Stimulated activated CD8-positive, alpha-beta memory T cell treated with anti-CD3 and anti-CD28 coated beads, Interleukin-12 subunit alpha, Interleukin-12 subunit beta, amount 100 ng/mL, for 4 hours (primary cell): Measurements from ENCODE around the gene HSD3B2.
"Not testable (repeated sequence)": the region's sequence is repeated elsewhere in the genome, so short reads cannot be mapped to it uniquely, and the experiment has no call there.

ENCODE experiments used
- DNase-seq: peaks from one replicate; pipeline ENCODE4 v3.0.0-alpha.2; 2020; ENCODE audit warnings: low read depth

HSD3B2 gene

DNA sequence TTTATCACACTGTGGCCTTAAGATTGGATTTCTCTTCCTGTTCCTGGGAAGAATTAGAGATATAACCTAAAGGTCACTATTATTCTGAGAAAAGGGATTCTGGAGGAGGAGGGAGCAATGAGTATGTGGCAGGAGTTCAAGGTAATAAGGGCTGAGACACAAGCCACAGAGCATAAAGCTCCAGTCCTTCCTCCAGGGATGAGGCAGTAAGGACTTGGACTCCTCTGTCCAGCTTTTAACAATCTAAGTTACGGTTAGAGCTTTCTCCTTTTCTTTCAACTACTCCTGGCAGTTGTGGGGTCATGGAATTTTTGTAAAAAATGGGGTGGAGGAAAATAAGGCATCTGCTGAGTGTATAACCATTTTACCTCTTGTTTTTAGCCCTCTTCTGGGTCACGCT, at the start of gene HSD3B2:
HSD3B2 (plus strand) TSS at position 201 of the 400 bp plus-strand sequence. CDS start 270 bp downstream, outside the sequence.
- DNase-seq, result no peak

DNA sequence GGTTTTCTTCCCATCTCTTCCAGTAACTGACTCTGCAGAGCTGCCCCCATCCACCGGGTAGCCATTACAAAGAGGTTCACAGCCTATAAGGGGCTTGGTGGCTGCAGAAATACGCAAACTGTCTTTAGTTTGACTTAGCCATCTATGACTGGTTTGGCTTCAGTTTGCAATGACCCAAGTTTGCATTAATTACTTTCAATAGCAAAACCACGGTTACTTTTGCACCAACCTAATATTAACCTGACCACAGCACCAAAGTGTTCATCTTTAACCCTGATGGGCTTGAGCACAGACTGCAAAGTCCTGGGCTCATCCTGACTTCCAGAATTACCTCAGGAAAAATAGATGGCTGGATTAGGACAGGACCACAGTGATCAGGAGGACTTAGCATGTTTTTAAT, 48.5 kb upstream of the HSD3B2 start:
- DNase-seq, result no peak

DNA sequence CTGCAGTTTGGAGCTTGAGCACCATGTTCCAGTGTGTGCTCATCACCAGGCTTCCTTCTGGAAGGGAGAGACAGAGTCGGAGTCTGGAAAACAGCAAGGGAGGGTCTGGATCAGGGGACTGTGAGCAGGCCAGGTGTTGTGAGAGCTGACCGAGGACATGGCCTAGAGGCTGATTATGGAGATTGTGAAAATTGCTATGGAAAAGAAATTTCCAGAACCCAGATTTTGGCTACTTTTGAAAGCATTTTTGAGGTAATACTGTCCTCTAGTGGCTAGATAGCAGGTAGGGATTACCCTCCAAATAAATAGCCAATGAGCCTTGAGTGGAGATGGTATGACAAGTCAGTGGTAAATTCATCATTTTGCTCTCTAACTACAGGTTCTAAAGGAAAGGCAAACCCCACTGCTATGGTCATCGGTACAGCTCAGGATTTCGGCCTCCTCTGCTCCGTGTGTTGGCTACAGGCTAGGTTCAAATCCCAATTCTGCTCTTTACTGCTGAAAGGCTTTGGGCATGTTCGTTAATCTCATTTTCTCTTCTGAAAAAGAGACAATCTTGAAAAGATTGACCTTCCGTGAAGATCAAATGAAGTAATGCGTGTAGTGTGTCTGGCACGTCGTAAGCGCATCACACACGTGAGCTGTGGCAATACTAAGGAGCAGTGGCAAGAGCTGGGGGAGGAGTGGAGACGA, 47.4 kb upstream of the HSD3B2 start:
- no peak for DNase-seq

DNA sequence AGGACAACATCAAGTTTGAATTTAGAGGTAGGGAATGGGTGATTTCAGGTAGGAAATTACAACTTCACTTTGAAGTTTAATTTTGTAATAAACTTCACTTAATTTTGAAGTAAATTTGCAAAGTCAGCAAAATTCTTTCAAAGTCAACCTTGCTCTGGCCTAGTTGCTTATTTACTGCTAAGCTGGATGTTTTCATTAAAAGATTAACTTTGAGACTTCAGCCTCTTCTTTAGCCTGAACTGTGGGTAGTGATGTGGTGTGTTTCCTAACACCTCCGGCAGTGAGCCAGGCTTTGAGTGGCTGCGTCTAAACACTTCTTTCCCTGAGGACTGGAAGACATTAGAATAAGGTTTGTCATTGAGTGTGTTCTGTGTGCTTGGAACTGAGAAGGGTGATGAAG, 46.4 kb upstream of the HSD3B2 start, which contains the start of gene HAO2:
HAO2 (plus strand) TSS at position 232 of the 400 bp plus-strand sequence. CDS start 12,301 bp downstream, outside the sequence.
- no peak for DNase-seq

DNA sequence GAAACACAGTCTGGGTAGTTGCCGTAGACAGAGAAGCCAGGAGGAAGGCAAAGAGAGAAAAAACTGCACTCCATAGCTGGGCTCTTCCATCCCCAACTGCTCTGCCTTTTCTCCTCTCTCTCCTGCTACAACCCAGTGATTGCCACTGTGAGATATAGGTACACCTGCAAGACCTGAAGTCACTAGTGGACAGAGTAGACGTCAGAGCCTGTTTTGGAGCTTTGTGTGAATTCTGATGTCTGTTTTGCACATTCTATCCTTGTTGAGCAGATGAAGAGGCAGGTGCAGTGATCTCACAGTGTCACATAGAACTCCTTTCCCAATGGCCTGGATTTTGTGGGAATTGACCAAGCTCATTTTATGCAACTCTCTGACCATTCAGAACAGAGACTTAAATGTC, 44.2 kb upstream of the HSD3B2 start:
- no peak for DNase-seq

DNA sequence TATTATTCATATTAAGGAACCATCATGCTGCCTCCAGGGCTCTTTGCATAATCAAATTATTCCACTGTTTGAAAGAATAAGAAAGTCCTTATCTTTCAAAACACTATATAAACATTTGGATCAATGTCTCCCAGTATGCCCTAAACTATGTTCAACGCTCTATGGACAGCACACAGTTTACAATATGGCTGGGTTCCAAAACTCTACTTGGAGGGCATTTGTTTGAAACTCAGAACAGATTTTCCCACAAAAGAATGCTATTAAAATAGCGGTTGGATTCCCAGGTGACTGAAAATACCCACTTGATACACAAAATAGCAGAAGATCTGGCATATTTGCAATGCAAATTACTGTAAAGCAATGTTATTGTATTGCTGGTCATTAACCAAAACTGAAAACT, 43.1 kb upstream of the HSD3B2 start:
- DNase-seq, result no peak

DNA sequence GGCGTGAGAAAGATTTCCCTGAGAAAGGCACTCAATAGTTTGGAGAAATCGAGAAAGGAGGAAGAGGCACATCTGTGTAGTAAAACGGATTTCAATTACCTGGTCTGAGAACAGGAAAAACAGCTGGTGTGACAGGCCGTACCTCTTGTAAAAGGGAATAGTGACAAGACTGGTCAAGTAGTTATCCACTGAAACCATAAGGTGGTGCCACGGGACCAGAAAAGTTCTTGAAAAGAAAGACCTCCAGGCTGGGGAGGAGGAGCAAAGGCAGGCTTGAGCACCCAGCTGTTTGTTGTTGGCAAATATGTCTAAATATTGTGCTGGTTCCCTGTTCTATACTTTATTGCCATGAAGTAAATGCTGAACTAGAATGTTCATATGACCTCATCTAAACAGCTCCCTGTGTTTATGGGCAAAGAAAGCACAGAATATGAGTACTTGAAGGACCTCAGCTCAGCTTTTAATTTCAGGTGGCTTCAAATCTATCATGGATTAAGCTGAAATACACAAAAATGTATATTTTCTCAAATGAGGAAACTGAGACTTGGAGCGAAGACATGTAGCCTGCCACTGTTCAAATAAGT, 42.4 kb upstream of the HSD3B2 start:
- no peak for DNase-seq

DNA sequence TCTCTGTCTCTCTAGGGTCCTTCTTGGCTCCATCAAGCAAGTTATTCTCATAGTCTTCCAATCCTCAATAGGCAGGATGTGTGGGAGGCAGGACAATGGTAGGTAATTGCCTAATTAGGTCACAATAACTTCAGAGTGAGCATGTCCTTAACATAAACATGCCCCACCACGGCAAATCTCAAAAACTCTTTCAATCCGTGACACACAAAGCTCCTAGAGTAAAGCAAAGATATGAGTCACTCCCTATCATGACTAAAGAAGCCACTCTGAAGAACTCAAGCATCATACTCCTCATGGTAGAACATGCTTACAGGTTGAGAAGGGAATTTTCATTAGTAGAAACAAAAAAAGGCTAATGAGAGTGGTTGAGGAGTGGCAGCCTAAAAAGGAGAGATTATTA, 41.5 kb upstream of the HSD3B2 start:
- DNase-seq, result no peak

DNA sequence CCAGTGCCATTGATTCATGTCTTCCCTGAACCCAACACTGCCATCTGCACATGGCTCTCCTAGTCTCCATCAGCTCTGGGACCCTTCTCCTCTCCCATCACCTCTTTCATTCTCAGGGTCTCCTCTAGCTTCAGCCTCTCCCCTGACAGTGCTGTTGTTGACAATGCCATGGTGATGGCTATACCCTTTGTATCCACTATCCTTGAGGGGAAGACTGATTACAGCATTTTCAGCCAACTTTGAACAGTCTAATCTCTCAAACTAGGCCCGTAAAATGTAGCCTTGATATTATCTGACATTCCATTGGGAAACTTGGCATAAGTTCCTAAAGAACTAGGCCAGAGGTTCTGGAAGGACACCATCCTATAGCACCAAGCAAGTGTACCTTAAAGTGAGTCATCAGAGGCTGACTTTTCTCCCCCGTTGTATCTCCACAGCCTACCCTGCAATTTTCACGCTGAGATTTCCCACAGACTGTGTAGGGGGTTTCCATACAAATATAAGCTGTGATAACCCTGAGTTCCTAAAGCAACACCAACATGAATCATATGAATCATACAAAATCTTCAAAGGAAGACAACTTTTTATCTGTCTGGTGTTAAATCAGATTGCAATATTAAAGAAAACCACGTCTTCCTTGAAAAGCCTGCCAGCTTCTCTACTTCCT, 40.6 kb upstream of the HSD3B2 start:
- no peak for DNase-seq

DNA sequence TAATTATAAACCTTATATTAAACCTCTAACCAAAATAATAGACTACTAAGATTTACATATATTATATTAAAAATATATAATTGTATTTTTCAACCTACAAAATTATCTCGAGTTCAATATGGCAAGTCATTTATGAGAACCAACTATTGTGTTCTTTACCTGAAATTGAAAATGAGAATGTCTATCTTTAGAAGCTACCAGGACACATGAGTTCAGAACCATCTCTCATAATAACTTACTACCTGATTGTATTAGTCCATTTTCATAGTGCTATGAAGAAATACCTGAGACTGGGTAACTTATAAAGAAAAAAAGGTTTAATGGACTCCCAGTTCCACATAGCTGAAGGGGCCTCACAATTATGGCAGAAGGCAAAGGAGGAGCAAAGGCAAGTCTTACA, 39.6 kb upstream of the HSD3B2 start:
- DNase-seq, result no peak

DNA sequence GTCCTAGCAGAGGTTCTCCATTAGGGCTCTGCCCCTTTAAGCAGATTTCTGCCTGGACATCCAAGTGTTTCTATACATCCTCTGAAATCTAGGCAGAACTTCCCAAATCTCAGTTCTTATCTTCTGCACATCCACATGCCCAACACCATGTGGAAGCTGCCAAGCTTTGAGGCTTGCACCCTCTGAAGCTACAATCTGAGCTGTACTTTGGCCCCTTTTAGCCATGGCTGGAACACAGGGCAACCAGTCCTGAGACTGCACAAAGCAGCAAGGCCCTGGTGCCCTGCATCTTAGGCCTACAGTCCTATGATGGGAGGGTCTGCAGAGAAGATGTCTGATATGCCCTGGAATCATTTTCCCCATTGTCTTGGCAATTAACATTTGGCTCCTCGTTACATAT, 38.4 kb upstream of the HSD3B2 start:
- DNase-seq, result no peak

DNA sequence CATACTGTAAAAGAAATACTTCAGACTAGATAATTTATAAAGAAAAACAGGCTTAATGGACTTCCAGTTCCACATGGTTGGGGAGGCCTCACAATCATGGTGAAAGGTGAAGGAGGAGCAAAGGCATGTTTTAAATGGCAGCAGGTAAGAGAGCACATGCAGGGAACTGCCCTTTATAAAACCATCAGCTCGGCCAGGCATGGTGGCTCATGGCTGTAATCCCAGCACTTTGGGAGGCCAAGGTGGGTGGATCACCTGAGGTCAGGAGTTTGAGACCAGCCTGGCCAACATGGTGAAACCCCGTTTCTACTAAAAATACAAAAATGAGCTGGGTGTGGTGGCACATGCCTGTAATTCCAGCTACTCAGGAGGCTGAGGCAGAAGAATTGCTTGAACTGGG, 37.4 kb upstream of the HSD3B2 start:
- DNase-seq, result not testable (repeated sequence)

DNA sequence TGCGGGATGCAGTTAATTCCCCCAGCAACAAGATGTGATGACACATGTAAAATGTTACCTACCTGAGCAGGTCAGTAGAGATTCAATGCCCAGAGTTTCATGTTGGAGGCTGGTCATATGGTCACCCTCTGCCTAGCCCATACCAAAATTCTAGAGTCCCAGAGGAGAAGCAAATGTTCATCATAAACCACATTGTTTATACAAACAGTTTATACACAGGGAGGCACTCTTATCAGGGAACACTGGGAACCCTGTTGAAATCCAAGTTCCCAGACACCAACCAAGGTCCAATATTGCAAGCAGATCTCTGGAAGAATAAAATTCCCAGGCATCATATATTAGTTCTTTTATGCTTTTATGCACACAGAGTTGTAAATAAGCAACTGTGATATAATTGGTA, 35.8 kb upstream of the HSD3B2 start:
- DNase-seq, result no peak

DNA sequence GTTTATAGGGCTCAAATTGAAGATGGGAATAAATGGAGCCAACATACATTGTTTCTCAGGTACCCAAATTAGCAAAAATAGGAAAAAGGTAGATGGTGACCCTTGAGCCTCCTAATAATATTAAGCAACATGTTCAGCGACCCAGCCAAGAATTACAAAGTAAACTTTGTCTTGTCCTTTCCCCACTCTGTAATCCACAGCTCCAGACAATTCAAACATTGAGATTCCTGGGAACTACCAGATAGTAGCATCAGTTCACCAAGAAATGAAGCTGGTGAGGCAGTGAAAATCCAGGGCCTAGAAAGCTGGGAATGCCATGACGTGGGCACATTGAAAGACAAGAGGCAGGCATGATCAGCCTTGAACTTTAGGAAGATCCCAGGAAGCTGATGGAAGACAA, 34.6 kb upstream of the HSD3B2 start:
- DNase-seq, result no peak

DNA sequence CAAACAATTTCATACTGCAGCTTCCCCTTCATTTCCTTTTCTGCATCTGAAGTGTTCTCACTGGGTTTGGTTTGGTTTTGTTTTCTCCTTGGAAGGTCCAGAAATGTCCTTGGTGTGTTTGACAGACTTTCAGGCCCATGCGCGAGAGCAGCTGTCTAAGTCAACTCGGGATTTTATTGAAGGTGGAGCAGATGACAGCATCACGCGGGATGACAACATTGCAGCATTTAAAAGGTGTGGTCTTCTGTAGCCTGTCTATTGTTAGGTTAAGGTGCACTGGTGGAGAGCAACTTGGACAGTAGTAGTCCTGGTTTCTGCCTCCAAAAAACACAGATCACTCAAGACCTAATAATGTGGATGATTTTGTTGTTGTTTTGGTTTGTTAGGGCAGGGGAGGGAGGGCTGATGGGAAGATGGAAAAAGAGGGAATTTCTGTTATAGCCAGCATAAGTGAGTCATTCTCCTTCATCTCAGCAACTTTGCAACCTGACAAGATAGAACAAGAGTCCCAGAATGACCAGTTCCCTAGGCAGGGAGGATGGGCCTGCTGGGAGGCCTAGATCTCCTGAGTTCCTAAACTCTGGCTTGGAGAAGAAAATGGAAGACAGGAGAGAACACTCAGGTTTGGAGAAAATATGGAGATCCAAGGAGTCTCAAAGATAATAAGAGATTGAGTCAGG, 33.8 kb upstream of the HSD3B2 start:
- no peak for DNase-seq

DNA sequence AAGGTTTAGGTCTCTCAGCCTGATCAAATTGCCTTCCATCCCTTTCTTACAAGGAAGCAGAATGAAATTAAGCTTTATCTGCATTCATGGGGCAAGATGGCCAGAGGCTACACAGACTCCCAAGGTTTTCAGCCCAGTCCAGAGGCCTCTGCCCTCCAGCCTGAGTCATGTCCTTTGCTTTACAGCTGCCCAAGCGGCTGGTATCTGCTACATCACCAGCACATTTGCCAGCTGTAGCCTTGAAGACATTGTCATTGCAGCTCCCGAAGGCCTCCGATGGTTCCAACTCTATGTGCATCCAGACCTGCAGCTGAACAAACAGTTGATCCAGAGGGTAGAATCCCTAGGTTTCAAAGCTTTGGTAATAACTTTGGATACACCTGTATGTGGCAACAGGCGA, 30.4 kb upstream of the HSD3B2 start:
- DNase-seq, result no peak

DNA sequence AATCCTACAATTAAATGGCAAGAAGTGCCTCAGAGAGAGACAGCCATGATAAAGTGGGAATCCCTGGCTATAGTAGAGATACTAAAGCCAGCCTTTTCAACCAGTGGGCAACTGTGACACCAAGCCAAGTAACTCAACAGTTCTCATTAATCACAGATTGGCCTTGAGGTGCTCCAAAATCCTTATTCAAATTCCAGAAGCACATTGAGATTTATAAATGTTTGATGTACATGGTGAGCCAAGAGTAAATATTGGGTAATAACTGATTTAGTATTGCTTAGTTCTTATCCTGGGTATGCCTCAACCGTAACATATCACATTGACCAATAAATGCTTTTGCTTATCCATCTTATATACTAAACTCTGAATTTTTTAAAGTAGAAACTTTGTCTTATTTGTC, 29.3 kb upstream of the HSD3B2 start:
- DNase-seq, result no peak

DNA sequence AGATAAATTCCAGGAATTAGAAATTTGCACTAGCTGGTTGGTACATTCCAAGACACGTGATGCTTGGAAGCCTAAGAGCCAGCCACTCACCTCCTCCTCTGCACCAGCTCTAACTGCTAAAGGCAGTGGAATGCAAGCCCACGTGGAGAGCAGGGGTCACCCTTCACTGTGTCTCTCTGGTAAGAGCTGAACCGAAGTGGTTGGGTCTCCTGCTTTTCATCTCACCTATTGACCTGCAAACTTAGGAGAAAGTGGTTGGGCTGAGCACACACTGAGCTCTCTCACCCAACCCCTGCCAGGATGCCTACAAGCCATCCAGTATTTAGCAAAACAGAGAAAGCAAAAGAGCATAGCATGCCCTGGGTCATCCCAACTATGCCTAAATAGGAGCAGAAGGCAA, 27.1 kb upstream of the HSD3B2 start:
- DNase-seq, result no peak

DNA sequence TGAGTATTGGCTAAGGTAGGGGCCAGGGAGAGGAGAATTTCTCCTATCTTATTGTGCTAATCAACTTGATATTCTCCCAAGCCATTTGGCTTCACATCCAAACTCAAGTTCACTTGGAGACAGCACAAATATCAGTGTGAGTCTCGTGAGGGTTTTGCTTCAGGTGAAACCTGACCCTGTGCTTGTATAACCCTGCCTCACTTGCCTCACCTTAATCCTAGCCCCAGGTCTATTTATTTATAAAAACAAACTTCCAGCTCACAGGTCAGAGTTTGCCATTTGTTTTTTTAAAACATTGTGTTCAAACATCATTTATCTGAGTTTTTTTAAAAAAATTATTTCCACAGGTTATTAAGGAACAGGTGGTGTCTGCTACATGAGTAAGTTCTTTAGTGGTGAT, 26.5 kb upstream of the HSD3B2 start:
- DNase-seq, result no peak

DNA sequence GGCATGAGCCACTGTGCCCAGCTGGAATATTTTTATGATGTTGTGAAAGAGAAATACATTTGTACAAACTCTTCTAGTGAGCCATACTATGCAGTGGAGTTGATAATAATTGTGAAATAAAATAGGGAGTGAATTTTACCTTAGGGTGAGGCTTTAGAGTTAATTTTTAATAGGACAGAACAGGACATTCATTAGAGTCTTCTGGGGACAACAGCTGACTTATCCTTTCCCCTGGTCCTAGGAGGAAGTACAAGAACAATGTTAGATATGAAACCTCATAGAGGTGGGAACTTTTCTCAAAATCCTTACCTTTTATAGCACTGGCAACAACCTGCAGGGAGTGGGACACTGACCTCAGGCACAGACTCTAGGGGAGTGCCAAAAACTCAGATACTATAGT, 24.4 kb upstream of the HSD3B2 start:
- DNase-seq, result no peak

DNA sequence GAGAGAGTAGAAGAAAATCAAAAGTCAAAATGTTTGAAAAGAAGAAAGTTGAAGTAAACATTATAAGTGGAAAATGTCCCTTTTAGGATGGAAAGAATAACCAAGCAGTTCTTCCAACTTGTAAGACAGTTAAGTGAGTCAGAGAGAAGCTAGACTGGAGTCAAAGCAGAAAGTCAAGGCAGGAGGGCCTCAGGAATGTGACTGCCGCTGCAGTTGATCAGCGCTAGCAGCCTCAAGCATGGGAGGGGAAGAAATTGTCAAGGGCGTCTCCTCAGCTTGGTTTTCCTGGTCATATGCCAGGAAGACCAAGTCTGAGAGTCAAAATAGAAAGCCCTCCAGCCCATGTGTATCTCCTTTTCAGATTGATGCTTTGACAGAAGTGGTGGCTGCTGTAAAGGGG, 23.2 kb upstream of the HSD3B2 start:
- DNase-seq, result no peak

DNA sequence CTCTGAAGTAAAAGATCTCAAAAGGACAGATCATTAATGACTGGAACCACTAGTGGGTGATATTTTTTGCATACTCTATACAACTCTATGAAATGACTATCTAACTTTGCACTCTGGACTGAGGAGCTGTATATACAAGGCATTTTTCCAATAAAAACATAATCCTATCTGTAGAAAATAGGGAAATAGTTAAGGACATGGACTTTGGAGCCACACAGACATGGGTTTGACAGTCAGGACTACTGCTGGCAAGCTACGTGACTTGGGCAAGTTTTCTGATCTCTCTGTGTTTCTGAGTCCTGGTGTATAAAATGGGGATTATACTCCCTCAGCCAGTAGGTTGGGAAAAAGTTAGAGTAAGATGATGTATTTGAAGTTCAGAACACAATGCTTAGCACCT, 20.9 kb upstream of the HSD3B2 start:
- DNase-seq, result no peak

DNA sequence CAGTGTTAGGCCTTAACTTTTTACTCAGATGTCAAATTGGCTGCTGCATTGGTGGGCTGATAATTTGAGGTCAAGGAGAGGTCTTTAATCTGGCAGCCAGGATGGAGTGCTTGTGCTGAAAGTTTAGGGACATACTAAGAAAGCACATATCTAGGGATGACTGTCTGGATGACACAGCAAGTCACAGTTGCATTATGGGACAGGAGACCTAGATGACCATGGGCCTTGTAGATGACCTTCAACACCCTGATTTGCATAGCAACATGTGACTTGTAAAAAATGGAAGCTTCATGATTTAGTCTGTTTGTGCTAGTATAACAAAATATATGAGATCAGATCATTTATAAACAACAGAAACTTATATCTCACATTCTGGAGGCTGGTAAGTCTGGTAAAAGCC, 18.0 kb upstream of the HSD3B2 start:
- no peak for DNase-seq
